HG02798 (cell line): ENCODE results near the gene GNAS.
"Not testable (repeated sequence)": the region's sequence is repeated elsewhere in the genome, so short reads cannot be mapped to it uniquely, and the experiment has no call there.

ENCODE experiments used
- ATAC-seq: cut with Tn5 transposase; IDR thresholded peaks from one replicate; pipeline ENCODE4 v1.9.1; 2021; ENCODE audit warnings: mild to moderate bottlenecking; ENCODE audit not compliant: unreplicated experiment, poor library complexity

GNAS gene

DNA sequence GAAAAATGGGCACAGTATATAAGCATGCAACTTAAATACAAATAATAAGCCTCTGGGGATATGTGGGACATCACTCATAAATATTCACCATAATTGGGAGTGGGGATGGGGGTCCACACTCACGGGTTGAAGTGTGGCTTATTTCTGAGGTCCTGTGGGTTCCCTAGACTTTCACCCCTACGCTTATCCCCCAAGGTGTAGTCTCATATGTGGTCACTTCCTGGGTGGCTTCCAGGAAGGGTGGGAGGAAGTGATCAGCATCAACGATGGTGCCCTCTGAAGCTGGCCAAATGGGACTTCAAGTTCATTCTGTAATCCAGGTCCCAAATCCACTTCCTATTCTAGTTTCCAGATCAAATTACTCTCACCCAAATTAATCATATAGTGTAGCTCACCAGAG lies 59.5 kb downstream of the GNAS start:
- no peak for ATAC-seq

DNA sequence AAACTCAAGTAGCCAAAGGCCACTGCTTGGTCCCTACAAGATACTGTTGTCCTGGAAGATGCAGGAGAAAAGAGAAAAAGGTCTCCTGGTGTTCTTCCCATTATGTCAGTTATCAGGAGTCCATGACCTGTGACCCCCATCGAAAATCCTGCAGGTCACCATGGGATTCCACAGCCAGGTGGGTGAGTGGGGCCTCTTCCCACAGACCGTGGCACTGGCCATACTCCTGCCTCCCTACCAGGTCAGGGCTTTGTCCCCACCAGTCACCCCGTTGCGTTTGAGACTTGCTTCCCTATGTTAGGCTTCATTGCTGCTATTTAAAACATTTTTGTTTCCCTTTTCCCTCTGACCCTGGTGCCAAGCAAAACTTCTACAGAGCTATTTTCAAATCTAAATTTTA lies 60.6 kb downstream of the GNAS start:
- no peak for ATAC-seq

DNA sequence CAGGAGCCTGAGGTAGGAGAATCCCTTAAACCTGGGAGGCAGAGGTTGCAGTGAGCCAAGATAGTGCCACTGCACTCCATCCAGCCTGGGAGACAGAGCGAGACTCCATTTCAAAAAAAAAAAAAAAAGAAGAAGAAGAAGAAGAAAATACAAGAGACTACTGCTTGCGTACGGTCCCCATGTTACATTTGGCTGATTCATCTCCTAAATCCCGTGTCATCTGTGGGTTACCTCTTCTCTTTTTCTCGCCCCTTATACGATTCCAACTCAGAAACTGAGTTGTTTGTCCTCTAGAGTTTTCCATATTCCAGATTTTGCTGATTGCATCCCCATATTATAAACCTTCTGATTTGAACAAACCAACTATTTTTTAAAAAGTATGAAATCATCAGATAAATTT lies 66.1 kb downstream of the GNAS start:
- ATAC-seq: no peak

DNA sequence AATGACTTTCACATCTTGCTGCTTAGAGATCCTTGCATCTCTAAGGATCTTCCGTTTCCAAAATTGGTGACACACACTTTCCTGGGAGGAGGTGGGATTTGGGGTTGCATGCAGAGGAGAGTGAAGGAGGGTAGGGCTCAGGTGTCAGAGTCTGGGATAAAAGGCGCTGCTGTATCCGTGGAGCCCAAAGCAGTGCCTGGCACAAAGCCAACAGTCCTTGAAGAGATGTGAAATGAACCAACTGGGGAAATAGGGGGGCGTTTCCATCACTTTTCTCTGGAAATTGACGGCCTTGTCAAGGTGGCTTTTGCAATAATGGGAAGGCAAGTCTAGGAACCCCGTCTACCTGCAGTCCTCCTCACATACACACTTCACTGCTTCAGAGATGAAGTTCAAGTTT lies 69.0 kb downstream of the GNAS start:
- ATAC-seq: no peak

DNA sequence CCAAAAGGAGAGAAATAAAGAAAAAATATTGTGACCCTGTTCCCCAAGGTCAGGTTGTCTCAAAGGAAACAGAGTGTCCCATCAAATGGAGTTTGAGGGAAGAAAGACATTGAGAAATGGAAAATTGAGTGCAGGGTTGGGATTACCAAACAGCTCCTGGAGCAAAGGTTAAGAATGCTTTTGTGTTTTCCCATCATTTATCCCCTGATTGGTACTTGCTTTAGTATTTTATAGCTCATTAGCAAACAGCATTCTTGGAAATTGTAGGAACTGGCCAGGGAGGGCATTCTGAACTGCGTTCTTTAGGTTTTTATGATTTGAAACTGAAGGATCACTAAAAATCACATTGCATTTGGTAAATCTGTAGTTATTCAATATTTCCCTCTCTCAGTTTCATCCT lies 69.5 kb downstream of the GNAS start:
- no peak for ATAC-seq

DNA sequence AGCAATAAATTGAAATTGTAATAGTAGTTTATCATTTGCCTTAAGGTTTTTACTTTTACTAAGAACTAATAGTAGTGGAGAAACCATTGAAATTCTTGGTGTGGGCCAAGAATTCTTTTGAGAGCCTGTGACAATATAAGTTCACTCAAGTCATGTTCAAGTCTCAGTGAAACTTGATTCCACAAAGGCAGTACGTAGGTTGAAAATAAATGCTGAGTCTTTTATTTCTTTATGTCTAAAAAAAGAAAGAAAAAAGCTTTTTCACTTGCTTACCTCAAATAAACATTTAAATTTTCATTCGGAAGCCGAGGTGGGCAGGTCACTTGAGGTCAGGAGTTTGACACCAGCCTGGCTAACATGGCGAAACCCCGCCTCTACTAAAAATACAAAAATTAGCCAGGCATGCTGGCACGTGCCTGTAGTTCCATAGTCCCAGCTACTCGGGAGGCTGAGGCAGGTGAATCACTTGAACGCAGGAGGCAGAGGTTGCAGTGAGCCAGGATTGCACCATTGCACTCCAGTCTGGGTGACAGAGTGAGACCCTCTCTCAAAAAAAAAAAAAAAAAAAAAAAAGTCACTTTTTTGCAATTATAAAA lies 70.7 kb downstream of the GNAS start:
- no peak for ATAC-seq

DNA sequence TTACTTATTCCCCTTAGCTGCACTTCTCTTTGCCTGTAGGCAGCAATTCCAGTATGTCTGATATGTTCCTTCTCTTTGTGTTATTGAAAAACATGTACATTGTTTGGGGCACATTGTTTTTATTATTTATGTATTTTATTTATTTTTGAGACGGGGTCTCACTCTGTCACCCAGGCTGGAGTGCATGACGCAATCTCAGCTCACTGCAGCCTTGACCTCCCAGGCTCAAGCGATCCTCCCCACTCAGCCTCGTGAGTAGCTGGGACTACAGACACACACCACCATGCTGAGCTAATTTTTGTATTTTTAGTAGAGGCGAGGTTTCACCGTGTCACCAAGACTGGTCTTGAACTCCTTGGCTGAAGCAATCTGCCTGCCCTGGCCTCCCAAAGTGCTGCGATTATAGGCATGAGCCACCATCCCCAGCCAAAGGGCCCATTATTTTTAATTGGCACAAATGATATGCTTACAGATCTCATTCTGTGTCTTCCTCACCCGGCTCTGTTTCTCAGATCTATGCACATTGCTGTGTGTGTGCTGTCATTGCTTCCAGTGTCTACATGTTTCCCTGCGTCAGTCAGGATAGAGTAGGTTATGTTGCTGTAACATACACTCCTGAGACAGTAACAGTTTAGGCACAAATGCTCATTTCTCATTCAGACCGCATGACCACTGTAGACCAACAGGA lies 74.4 kb downstream of the GNAS start:
- ATAC-seq: no peak

DNA sequence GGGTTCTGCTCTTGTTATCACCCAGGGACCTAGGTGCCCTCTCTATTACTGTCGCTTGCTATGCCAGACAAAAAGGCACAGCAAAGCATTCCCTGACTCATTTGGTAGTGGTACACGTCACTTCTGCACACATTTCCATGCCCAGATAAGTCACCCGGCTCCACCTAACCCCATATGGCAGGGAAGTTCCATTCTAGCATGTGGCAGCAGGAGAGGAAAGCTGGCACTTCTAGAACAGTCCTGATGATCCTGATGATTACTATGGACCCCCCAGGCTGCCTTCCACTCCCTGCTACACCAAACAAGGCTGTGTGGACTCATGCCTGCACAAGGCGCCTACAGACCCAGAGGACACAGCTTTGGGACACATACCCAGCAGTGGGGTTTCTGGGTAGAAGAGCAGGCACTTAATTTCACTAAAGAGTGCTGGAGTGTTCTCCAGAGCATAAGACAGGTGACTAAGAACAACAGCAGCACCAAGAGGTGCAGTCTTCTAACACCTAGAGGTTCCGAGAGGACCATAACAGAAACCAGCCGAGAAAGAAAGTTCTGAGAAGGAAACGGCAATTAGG lies 75.1 kb downstream of the GNAS start:
- no peak for ATAC-seq

DNA sequence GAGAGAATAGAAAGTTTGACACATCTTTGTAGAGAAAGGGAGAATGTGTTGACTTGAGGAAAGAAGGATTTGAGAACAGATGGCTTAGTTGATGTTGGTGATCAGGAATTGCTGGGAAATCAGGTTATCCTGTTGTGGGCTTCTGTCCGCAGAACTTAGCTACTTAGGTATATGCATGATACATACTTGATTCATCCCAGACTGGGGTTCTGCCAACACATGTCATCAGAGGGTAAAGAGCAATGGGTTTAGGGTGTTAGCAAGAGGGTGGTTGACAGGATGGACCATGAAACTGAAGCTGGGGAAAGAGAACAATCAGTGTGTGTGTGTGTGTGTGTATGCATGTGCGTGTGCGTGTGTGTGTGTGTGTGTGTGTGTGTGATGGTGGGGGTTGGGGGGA lies 78.0 kb downstream of the GNAS start:
- no peak for ATAC-seq

DNA sequence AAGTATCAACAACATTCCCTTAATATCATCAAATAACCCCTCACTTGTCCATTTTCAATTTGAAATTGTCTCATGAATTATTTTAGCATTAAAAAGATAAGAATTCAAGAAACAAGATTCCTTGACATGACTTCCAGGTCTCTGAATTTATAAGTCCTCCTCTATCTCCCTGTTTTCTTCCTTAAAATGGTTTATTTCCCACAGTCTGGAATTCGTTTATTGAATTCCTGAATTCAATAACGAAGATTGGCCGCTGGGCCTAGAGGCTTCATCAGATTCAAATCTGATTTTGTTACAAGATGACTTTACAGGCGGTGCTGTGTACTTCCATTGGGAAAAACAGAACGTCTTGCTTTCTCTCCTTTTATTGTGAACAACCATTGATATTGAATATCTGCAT lies 79.7 kb downstream of the GNAS start:
- no peak for ATAC-seq

DNA sequence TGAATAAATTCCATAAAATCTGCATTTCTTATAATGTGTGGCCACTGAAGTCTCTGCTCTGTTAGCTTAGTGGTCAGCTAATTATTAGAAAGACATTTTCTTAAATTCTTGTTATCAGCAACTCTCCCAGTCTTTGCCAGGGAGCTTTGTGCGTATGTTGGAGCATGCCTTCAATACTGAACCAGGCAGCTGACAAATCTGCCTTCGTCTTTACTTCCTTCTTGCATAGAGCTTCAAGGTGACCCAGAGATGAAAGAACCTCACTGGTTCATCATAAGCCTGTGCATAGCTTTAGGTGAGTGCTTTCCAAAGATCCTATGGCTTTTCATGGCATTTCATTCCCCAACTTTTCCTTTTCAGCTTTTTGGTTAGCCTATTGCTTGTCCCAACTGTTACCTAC lies 85.6 kb downstream of the GNAS start:
- ATAC-seq: no peak

DNA sequence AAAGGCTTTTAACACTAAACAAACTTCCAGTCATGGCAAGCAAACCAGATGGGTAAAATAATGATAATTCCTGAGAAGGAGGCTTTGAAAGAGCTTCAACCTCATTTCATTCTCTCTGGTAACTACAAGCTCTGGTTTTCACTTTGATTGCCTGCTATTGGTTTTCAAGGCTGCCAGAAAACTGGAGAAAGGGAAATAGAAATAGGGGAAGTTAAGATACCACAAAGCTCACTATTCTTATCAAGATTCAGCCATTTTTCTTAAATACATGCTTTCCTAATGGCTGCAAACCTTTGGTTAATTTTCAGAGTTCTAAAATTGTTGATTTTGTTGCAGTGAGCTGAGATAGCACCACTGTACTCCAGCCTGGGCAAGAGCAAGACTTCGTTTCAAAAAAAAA lies 86.0 kb downstream of the GNAS start:
- no peak for ATAC-seq

DNA sequence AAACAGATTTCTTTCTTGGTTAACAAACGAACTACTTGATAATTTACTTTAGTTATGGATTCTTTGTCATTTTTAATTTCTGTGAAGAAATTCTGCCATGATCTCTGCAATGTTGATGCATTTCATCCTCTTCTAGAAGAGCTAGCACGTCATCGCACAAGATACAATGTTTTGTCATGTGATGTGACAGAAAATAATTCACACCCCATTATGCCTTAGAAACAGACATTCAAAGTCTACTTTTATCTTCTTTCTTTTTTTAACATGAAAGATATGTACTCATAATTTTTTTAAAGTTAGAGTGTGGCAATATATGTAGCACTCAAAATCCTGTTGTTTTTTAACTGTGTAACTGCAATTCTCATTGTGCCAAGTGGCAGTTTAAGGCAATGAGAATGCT lies 89.0 kb downstream of the GNAS start:
- ATAC-seq: no peak

DNA sequence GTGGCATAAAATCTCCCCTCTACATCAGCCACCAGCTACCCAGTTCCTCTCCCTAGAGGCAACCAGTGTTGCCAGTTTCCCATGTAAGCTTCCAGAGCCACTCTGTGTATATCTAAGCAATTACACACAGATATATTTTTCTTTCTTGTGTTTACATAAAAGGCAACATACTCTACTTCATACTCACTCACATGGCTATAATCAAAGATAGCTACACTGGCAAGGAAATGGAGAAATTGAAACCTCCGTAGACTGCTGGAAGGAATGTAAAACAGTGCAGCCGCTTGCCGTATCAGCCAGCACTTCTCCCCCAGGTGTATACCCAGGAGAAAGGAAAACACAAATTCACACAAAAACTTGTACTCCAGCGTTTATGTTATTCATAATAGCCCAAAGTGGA lies 90.0 kb downstream of the GNAS start:
- no peak for ATAC-seq

DNA sequence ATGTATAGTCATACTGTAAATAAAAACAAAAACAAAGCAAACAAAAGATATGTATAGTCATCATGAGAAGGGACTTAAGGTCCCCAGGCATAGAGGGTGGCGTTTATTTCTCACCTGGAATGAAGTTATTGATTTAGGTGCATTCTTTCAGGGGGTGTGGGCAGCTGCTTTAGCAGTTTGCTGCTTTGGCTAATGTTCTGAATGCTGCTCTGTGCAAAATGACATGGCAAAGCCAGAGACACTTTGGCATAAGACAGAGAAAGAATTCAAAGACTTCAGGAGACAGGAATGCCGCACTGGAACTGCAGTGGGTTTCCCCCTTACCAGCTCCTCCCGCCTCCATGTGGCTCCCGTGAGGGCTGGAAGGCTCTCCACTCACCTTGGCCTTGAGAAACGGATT lies 92.1 kb downstream of the GNAS start:
- no peak for ATAC-seq

DNA sequence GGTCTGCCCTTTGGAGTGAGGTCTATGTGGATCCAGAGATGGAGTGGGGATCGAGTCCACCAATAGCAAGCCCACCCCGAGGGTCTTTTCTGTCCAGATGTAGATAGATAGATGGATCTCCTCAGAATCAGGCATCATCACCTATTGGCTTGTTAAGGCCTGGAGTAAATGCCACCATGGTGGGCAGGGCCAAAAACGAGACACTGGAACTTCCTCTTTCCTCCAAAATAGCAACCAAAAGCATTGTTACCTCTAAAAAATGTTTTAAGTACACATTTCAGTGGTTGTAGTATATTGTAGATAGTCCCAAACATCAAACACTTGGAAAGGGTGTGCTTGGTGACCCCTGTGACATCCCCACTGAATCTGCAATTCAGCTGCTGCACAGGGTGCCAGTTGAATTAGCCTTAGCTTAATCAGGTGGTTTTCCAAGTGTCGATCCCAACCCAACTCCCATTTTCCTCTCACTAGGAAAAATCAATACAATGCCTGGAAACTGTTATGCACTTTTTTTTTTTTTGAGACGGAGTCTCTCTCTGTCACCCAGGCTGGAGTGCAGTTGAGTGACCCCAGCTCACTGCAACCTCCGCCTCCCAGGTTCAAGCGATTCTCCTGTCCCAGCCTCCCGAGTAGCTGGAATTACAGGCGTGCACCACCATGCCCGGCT lies 93.6 kb downstream of the GNAS start:
- ATAC-seq: no peak

DNA sequence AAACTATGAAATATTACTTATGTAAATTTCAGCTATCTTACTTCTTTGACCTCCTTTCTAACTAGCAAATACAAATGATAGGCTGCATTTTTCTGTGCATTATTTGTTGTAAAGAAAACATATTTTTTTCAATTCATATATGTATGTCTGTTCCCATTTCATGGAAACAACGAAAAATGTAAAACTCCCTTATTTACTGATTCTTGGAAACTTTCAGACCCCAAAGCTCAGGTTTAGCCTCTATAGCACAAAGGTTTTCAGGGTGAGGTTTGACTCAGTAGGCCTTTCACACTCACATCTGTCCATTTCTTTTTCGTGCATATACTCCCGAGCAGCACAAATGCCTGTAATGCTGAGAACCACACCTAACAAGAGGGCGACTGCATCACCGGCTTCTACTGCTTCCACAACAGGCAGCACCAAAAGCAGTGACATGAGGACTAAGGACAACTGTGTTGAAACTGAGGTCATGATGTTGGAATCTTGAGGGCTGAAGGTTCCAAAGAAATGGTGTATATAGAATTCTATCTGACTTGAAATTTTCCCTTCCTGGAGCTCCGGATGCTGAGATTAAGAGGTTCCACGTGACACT lies 95.4 kb downstream of the GNAS start:
- not testable (repeated sequence) for ATAC-seq

DNA sequence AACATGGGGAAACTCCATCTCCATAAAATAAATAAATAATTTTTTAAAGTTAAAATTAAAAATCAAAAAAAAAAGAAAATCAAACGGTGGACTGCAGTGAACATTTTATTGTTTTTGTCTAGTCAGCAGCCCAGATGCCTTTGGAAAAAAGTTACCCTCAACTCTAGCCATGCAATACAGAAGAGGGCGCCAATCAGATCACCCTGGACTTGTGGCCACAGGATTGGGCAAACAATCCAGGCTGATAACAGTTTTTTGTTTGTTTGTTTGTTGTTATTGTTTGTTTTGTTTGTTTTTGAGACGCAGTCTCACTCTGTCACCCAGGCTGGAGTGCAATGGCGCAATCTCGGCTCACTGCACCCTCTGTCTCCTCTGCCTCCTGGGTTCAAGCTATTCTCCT lies 98.1 kb downstream of the GNAS start:
- ATAC-seq: no peak

DNA sequence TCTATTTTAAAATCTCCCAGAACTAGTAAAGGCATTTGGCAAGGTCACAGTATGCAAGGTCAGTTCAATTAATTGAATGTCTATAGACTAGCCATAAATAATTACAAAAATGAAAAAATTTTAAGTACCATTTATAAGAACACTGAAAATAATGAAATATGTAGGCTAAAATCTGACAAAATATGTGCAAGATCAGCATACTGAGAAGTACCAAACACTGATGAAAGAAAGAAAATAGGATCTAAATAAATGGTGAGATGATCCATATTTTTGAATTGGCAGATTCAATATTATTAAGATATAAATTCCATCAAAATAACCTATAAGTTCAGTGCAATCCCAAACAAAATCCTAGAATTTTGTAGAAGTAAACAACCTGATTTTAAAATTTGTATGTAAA lies 100.5 kb downstream of the GNAS start:
- no peak for ATAC-seq

DNA sequence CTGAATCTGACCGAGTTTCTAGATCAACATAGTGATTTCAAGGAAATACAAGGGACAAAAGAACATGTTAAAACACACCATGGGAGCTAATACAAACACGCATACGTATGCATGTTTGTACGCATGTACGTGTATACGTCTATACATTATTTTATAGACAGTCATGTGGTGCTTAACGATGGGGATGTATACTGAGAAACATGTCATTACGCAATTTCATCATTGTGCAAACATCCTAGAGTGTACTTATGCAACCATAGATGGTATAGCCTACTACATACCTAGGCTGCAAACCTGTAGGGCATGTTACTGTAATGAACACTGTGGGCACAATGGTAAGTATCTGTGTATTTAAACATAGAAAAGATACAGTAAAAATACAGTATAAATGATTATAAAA lies 103.6 kb downstream of the GNAS start:
- ATAC-seq: no peak

DNA sequence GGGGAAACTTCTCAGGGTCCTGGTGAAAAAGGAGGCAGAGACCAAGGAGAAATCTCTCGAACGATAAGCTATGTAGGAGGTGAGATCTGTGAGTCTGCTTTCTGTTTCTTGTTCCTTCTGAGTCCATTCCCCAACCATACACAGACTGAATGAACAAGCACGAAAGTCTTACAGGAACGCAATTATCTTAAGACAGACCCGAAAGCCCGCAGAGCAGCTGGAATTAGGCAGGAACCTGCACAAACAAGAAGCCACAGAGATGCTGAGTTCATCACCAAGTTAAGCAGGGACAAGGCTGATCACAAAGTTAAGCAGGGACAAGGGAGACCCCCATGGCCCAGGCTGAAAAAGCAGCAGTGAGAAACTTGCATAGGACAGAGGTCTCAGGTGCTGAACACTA lies 107.1 kb downstream of the GNAS start:
- no peak for ATAC-seq
